Epithelial cell of proximal tubule (primary cell): Measurements from ENCODE around the gene TEAD2. TPM values are rescaled to one million over a fixed set of nuclear protein-coding genes. Genes with fewer than 3 reads are reported as not detected.

Source experiments
- DNase-seq: peaks from one replicate; pipeline ENCODE4 v3.0.0-alpha.2; 2011; ENCODE audit warnings: low read depth
- H3K4me3 ChIP-seq: 2 replicates; pipeline ENCODE4 v1.5.1; 2011; ENCODE audit warnings: low read depth, mild to moderate bottlenecking, low read length
- CTCF ChIP-seq: conservative IDR thresholded peaks from 2 replicates; pipeline ENCODE4 v1.5.1; 2012; ENCODE audit warnings: low read depth, mild to moderate bottlenecking, low read length
- total RNA-seq: library from RNA; depleted of rRNA; stranded (reverse); fragments of >200 nt; gene quantifications from 2 replicates; pipeline ENCODE4 v1.2.3, GENCODE V29; 2015

The TEAD2 gene
- total RNA-seq, 1 donor from 2014 or later: 89.5 TPM

GRCh38 chr19:49294401-49294800 lies 67.8 kb downstream of the TEAD2 start:
- TF ChIP-seq CTCF: no peak
- no peak for DNase-seq
- H3K4me3 ChIP-seq: no peak overlapping the region

Other genes with a start within 250 kb of the TEAD2 start
- 2.2 and 3.7 TPM in 2 replicates for gene LIN7B, start 248.0 kb downstream of the TEAD2 start, total RNA-seq
- 2.7 and 10.3 TPM in 2 replicates for gene C19orf73, start 243.3 kb downstream of the TEAD2 start, total RNA-seq
- 1.7 and 3.3 TPM in 2 replicates for gene PPFIA3, start 242.9 kb downstream of the TEAD2 start, total RNA-seq
- gene HRC, start 207.0 kb downstream of the TEAD2 start, total RNA-seq: not detected in 2 replicates
- gene TRPM4, start 204.6 kb downstream of the TEAD2 start, total RNA-seq: 11.6 and 13.3 TPM in 2 replicates
- gene SLC6A16, start 37.2 kb downstream of the TEAD2 start, total RNA-seq: 0.07 and 0.29 TPM in 2 replicates
- not detected in 2 replicates for gene CD37, start 27.0 kb downstream of the TEAD2 start, total RNA-seq
- 1.3 TPM in 1 of 2 replicates, not detected in the other for gene DKKL1, start 1.5 kb upstream of the TEAD2 start, total RNA-seq
- gene KASH5, start 25.8 kb upstream of the TEAD2 start, total RNA-seq: 0.06 TPM in 1 of 2 replicates, not detected in the other
- gene PTH2, start 61.0 kb upstream of the TEAD2 start, total RNA-seq: not detected in 2 replicates
- not detected in 2 replicates for gene GFY, start 63.0 kb upstream of the TEAD2 start, total RNA-seq
- gene SLC17A7, start 79.1 kb upstream of the TEAD2 start, total RNA-seq: not detected in 2 replicates
- gene PIH1D1, start 89.4 kb upstream of the TEAD2 start, total RNA-seq: 130 and 147 TPM in 2 replicates
- gene ALDH16A1, start 90.8 kb upstream of the TEAD2 start, total RNA-seq: 41.5 and 44.9 TPM in 2 replicates
- gene FLT3LG, start 111.8 kb upstream of the TEAD2 start, total RNA-seq: 0.81 and 2.5 TPM in 2 replicates
- 3,343 and 3,374 TPM in 2 replicates for gene RPL13A, start 125.2 kb upstream of the TEAD2 start, total RNA-seq
- 3,600 and 5,144 TPM in 2 replicates for gene RPS11, start 134.0 kb upstream of the TEAD2 start, total RNA-seq
- gene FCGRT, start 150.2 kb upstream of the TEAD2 start, total RNA-seq: 34.2 and 79.3 TPM in 2 replicates
- 14.1 and 32.9 TPM in 2 replicates for gene RCN3, start 165.6 kb upstream of the TEAD2 start, total RNA-seq
- 82.4 and 168 TPM in 2 replicates for gene NOSIP, start 218.1 kb upstream of the TEAD2 start, total RNA-seq
- 0.87 and 1.0 TPM in 2 replicates for gene PRRG2, start 218.9 kb upstream of the TEAD2 start, total RNA-seq
- 6.7 and 7.8 TPM in 2 replicates for gene PRR12, start 228.8 kb upstream of the TEAD2 start, total RNA-seq